Vagina (tissue), 2 donors: ENCODE results near the gene SMG6.

ENCODE experiments used
- POLR2A ChIP-seq, 2 donors: fragments of 450-650 bp; IDR thresholded peaks; one replicate each; pipeline ENCODE4 v1.6.1; 2017; ENCODE audit warnings: antibody characterized with exemption in 2 of 2, mild to moderate bottlenecking in 2 of 2, moderate library complexity in 2 of 2
- POLR2AphosphoS5 ChIP-seq, 2 donors: sonication (generic); formaldehyde crosslinking; IDR thresholded peaks; one replicate each; pipeline ENCODE4 v1.9.0; 2017; ENCODE audit warnings: antibody characterized with exemption in 2 of 2, mild to moderate bottlenecking in 2 of 2, low read depth in 1 of 2; ENCODE audit not compliant: insufficient read depth in 1 of 2
- TF ChIP-seq, protein P1 (sequence below), 3 experiments: fragments of 450-650 bp in 2 of 3; fragments of 200-600 bp in 1 of 3; sonication (generic) in 1 of 3; IDR thresholded peaks; one replicate each; pipeline ENCODE4 v1.5.1; 2017 to 2019; ENCODE audit warnings: antibody characterized with exemption in 3 of 3, mild to moderate bottlenecking in 2 of 3, moderate library complexity in 2 of 3

DNA sequence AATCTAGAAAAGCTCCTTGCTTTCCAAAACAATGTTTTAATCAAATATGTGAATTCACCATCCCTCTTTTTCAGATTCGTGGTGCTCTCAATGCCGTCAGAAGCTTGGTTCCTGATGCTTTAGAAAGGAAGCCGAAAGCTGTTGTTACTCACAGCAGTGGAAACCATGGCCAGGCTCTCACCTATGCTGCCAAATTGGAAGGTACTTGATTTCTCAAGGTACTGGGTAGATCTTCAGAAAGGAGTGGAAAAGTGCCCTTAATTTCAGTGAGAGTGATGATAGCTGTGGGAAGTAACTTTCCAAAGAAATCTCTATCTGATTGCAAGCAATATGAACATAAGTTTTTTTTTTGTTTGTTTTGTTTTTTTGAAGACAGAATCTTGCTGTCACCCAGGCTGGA, 14.2 kb upstream of the SMG6 start:
- TF ChIP-seq POLR2A (IDR thresholded peaks at IDR 0.05) (no peak), POLR2AphosphoS5 (IDR thresholded peaks at IDR 0.05; ENCODE audit: insufficient read depth in 1 of 2, low read depth in 1 of 2) (no peak)
- TF ChIP-seq, protein P1, sequence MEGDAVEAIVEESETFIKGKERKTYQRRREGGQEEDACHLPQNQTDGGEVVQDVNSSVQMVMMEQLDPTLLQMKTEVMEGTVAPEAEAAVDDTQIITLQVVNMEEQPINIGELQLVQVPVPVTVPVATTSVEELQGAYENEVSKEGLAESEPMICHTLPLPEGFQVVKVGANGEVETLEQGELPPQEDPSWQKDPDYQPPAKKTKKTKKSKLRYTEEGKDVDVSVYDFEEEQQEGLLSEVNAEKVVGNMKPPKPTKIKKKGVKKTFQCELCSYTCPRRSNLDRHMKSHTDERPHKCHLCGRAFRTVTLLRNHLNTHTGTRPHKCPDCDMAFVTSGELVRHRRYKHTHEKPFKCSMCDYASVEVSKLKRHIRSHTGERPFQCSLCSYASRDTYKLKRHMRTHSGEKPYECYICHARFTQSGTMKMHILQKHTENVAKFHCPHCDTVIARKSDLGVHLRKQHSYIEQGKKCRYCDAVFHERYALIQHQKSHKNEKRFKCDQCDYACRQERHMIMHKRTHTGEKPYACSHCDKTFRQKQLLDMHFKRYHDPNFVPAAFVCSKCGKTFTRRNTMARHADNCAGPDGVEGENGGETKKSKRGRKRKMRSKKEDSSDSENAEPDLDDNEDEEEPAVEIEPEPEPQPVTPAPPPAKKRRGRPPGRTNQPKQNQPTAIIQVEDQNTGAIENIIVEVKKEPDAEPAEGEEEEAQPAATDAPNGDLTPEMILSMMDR (IDR thresholded peaks at IDR 0.05) = no peak
